IMR-90 (cell line): Measurements from ENCODE around the gene CTSF. TPM values are rescaled to one million over a fixed set of nuclear protein-coding genes. Genes with fewer than 3 reads are reported as not detected.
"Not testable (repeated sequence)": the region's sequence is repeated elsewhere in the genome, so short reads cannot be mapped to it uniquely, and the experiment has no call there.

Experiments used
- ATAC-seq: fragments of 200-7000 bp; cut with Tn5 transposase; 2 replicates; pipeline ENCODE4 v1.9.1; 2020; ENCODE audit warnings: low read depth, mild to moderate bottlenecking, moderate library complexity
- BruUV-seq: library from RNA; stranded (reverse); fragments of 400-500 nt; replicated peaks from 2 replicates; lab custom pipeline; 2021; lab: Mats Ljungman, UMichigan
- CTCF ChIA-PET: fragments of 300-600 bp; formaldehyde crosslinking; extraction: SDS; loops from one replicate; lab custom pipeline; 2021; ENCODE audit warnings: antibody characterized with exemption; lab: Yijun Ruan, JAX
- POLR2A ChIA-PET: fragments of 300-600 bp; sonication (Branson Sonifier 250); formaldehyde crosslinking; loops from one replicate; lab custom pipeline; 2022; ENCODE audit warnings: antibody characterized with exemption; ENCODE audit not compliant: unreplicated experiment; lab: Charles Lee
- DNase-seq: peaks from one replicate; pipeline ENCODE4 v3.0.0; 2013
- H2AFZ ChIP-seq: replicated peaks from 2 replicates; pipeline ENCODE3; 2013; ENCODE audit warnings: low read length, mild to moderate bottlenecking; ENCODE audit not compliant: poor library complexity
- H2AK5ac ChIP-seq: 2 replicates; pipeline ENCODE4 v1.6.1; 2013; ENCODE audit warnings: low read depth, low read length, inconsistent platforms
- H2AK9ac ChIP-seq: replicated peaks from 2 replicates; pipeline ENCODE3; 2013; ENCODE audit warnings: mild to moderate bottlenecking, low read depth, low read length, moderate library complexity; ENCODE audit not compliant: poor library complexity
- H2BK120ac ChIP-seq: 2 replicates; pipeline ENCODE4 v1.6.1; 2013; ENCODE audit warnings: low read depth, low read length, inconsistent platforms
- H2BK15ac ChIP-seq: 3 replicates; pipeline ENCODE4 v1.6.1; 2013; ENCODE audit warnings: low read depth, low read length, inconsistent platforms
- H2BK20ac ChIP-seq: 2 replicates; pipeline ENCODE4 v1.6.1; 2013; ENCODE audit warnings: low read depth, mild to moderate bottlenecking, inconsistent platforms, low read length, moderate library complexity
- H2BK5ac ChIP-seq: 2 replicates; pipeline ENCODE4 v1.6.1; 2013; ENCODE audit warnings: mild to moderate bottlenecking, low read depth, low read length, inconsistent platforms; ENCODE audit not compliant: poor library complexity, severe bottlenecking
- H3K14ac ChIP-seq: replicated peaks from 2 replicates; pipeline ENCODE4 v1.6.1; 2013; ENCODE audit warnings: low read depth, low read length, inconsistent platforms
- H3K18ac ChIP-seq: 2 replicates; pipeline ENCODE4 v1.6.1; 2013; ENCODE audit warnings: low read depth, low read length, control low read depth
- H3K23ac ChIP-seq: 2 replicates; pipeline ENCODE4 v1.6.1; 2013; ENCODE audit warnings: low read depth, low read length, inconsistent platforms
- H3K27ac ChIP-seq: 2 replicates; pipeline ENCODE4 v1.5.1; 2013; ENCODE audit warnings: mild to moderate bottlenecking, control low read depth, low read length; ENCODE audit not compliant: insufficient read depth
- H3K27me3 ChIP-seq: 2 replicates; pipeline ENCODE4 v1.6.1; 2013; ENCODE audit warnings: low read length; ENCODE audit not compliant: control insufficient read depth, insufficient read depth
- H3K36me3 ChIP-seq: 2 replicates; pipeline ENCODE4 v1.6.1; 2013; ENCODE audit warnings: low read length, mixed read lengths; ENCODE audit not compliant: control insufficient read depth, insufficient read depth
- H3K4ac ChIP-seq: 2 replicates; pipeline ENCODE4 v1.6.1; 2013; ENCODE audit warnings: low read depth, low read length, inconsistent platforms
- H3K4me1 ChIP-seq: 2 replicates; pipeline ENCODE4 v1.6.1; 2013; ENCODE audit warnings: low read length, mixed read lengths; ENCODE audit not compliant: control insufficient read depth, insufficient read depth
- H3K4me2 ChIP-seq: 2 replicates; pipeline ENCODE4 v1.6.1; 2013; ENCODE audit warnings: low read depth, mild to moderate bottlenecking, control low read depth, low read length, moderate library complexity
- H3K4me3 ChIP-seq: 2 replicates; pipeline ENCODE4 v1.5.1; 2013; ENCODE audit warnings: low read depth, mild to moderate bottlenecking, control low read depth, low read length, moderate library complexity; ENCODE audit not compliant: insufficient read depth
- H3K56ac ChIP-seq: 2 replicates; pipeline ENCODE4 v1.6.1; 2013; ENCODE audit warnings: low read length, inconsistent platforms; ENCODE audit not compliant: insufficient read depth; ENCODE audit errors: extremely low read depth
- H3K79me1 ChIP-seq, 2 experiments: 2 replicates each; pipeline ENCODE4 v1.6.1; 2013; ENCODE audit warnings: low read length in 2 of 2, inconsistent platforms in 1 of 2, low read depth in 1 of 2
- H3K9ac ChIP-seq: 2 replicates; pipeline ENCODE4 v1.6.1; 2013; ENCODE audit warnings: low read depth, low read length, control low read depth
- H3K9me1 ChIP-seq: 2 replicates; pipeline ENCODE4 v1.6.1; 2013; ENCODE audit warnings: low read length, inconsistent platforms; ENCODE audit not compliant: insufficient read depth
- H3K9me3 ChIP-seq: 2 replicates; pipeline ENCODE4 v1.6.1; 2013; ENCODE audit warnings: low read length; ENCODE audit not compliant: control insufficient read depth, insufficient read depth
- H4K20me1 ChIP-seq: 2 replicates; pipeline ENCODE4 v1.6.1; 2013; ENCODE audit warnings: low read length, inconsistent platforms; ENCODE audit not compliant: insufficient read depth
- H4K5ac ChIP-seq: 2 replicates; pipeline ENCODE4 v1.6.1; 2013; ENCODE audit warnings: mild to moderate bottlenecking, low read depth, low read length, control low read depth
- H4K8ac ChIP-seq, 2 experiments: 2 replicates each; pipeline ENCODE4 v1.6.1; 2013; ENCODE audit warnings: low read depth in 2 of 2, low read length in 2 of 2, control low read depth in 1 of 2, inconsistent platforms in 1 of 2
- H4K91ac ChIP-seq: 2 replicates; pipeline ENCODE4 v1.6.1; 2013; ENCODE audit warnings: low read depth, low read length, inconsistent platforms; ENCODE audit not compliant: insufficient read depth
- WGBS, 2 experiments: methylation state at CpG; one replicate each; pipeline versions ENCODE4 v1.1.5 to v1.1.7; 2013; ENCODE audit warnings: missing lambda C conversion rate in 2 of 2; ENCODE audit not compliant: insufficient read length in 1 of 2; ENCODE audit errors: extremely low coverage in 2 of 2; 5-methylcytosine and 5-hydroxymethylcytosine counted together
- dilution Hi-C: fragments of 300-500 bp; cut with HindIII; formaldehyde crosslinking; loops from one replicate; pipeline ENCODE4 v1.14.3; 2018; ENCODE audit warnings: low sequenced_read_pairs; ENCODE audit not compliant: unreplicated experiment
- in situ Hi-C: fragments of 300-500 bp; cut with MboI; formaldehyde crosslinking; loops from 3 replicates; pipeline ENCODE4 v1.14.3; 2019; ENCODE audit warnings: low sequenced_read_pairs, inconsistent platforms, mixed read lengths
- intact Hi-C: fragments of 100-400 bp; cut with micrococcal nuclease; formaldehyde crosslinking; loops from 2 replicates; pipeline ENCODE4 v1.10.0; 2022
- polyA plus RNA-seq, 3 experiments: library from polyadenylated mRNA; depleted of rRNA; stranded (reverse); fragments of >200 nt; gene quantifications; 2 replicates each; pipeline ENCODE4 v1.2.3, GENCODE V29; 2012; ENCODE audit warnings: low replicate concordance in 1 of 3
- total RNA-seq: library from RNA; depleted of rRNA; stranded (reverse); fragments of >200 nt; gene quantifications from 2 replicates; pipeline ENCODE4 v1.2.3, GENCODE V29; 2012

The CTSF gene
- total and polyA plus RNA-seq, 2 of the 4 experiments (the other 2 are of a cell fraction): 4.1 to 16.0 TPM

- POLR2A ChIA-PET, H2BK5ac ChIP-seq, H4K20me1 ChIP-seq, H2AK9ac ChIP-seq, H3K18ac ChIP-seq, H3K4ac ChIP-seq, BruUV-seq, H2BK120ac ChIP-seq, H3K4me3 ChIP-seq, H3K9me1 ChIP-seq, H4K5ac ChIP-seq, H2AFZ ChIP-seq, H2AK5ac ChIP-seq, H2BK20ac ChIP-seq, H3K79me1 ChIP-seq, intact Hi-C loops, H3K9me3 ChIP-seq, dilution Hi-C loops, DNase-seq, H4K91ac ChIP-seq, CTCF ChIA-PET, H3K56ac ChIP-seq, H3K27ac ChIP-seq, H2BK15ac ChIP-seq, H3K27me3 ChIP-seq, H3K4me1 ChIP-seq, H3K9ac ChIP-seq, H3K14ac ChIP-seq, H3K23ac ChIP-seq, H3K4me2 ChIP-seq, H3K36me3 ChIP-seq, in situ Hi-C loops, ATAC-seq, H4K8ac ChIP-seq: not testable (repeated sequence)
- no CpG with 5 or more reads among the region's 1 CpG for WGBS, 2 experiments
Observed at GRCh38 chr11:66585447-66585846, 17.0 kb upstream of the CTSF start.

- H3K27ac ChIP-seq, H4K20me1 ChIP-seq, H2BK120ac ChIP-seq, H2BK5ac ChIP-seq, H3K79me1 ChIP-seq, H3K4me2 ChIP-seq, H3K9me3 ChIP-seq, H3K36me3 ChIP-seq, dilution Hi-C loops, H4K91ac ChIP-seq, H3K14ac ChIP-seq, H3K56ac ChIP-seq, H3K23ac ChIP-seq, H2BK15ac ChIP-seq, H3K4ac ChIP-seq, H3K9ac ChIP-seq, in situ Hi-C loops, intact Hi-C loops, POLR2A ChIA-PET, H3K4me1 ChIP-seq, H4K5ac ChIP-seq, H4K8ac ChIP-seq, H2AK9ac ChIP-seq, H3K18ac ChIP-seq, H3K27me3 ChIP-seq, H2BK20ac ChIP-seq, H3K9me1 ChIP-seq, H3K4me3 ChIP-seq, ATAC-seq, BruUV-seq, H2AFZ ChIP-seq, CTCF ChIA-PET, H2AK5ac ChIP-seq, DNase-seq: not testable (repeated sequence)
- WGBS, 2 experiments: 83% methylated on average over 2 of the region's 3 CpGs; no CpG with 5 or more reads in 1 of the 2 experiments
Observed at GRCh38 chr11:66582565-66583147, 14.2 kb upstream of the CTSF start.
